NK-92 treated with Interleukin-12 subunit alpha and Interleukin-12 subunit beta, amount 100 ng/mL, for 24 hours (cell line): ENCODE measurements around the gene CCDC158.
"Not testable (repeated sequence)": the region's sequence is repeated elsewhere in the genome, so short reads cannot be mapped to it uniquely, and the experiment has no call there.

Experiments
- DNase-seq: peaks from one replicate; lab custom pipeline; 2025; lab: John Stamatoyannopoulos, UW

CCDC158 gene

GRCh38 chr4:76365636-76366035 is 55.3 kb downstream of the CCDC158 start:
- DNase-seq: no peak

GRCh38 chr4:76364763-76365162 is 56.2 kb downstream of the CCDC158 start:
- DNase-seq: no peak

- no peak for DNase-seq
Measured at GRCh38 chr4:76363556-76364290, 57.2 kb downstream of the CCDC158 start.

GRCh38 chr4:76361689-76362412 is 59.1 kb downstream of the CCDC158 start:
- no peak for DNase-seq

- DNase-seq: not testable (repeated sequence)
Measured at GRCh38 chr4:76359881-76360466, 61.0 kb downstream of the CCDC158 start.

GRCh38 chr4:76357981-76358380 is 63.0 kb downstream of the CCDC158 start:
- no peak for DNase-seq

- peak; percentile 42 for DNase-seq
Measured at GRCh38 chr4:76354517-76355473, 66.1 kb downstream of the CCDC158 start.

GRCh38 chr4:76342803-76343202 is 78.1 kb downstream of the CCDC158 start:
- no peak for DNase-seq

- no peak for DNase-seq
Measured at GRCh38 chr4:76342191-76342590, 78.8 kb downstream of the CCDC158 start.

GRCh38 chr4:76341063-76341462 is 79.9 kb downstream of the CCDC158 start:
- no peak for DNase-seq

- DNase-seq: no peak
Measured at GRCh38 chr4:76339364-76339763, 81.6 kb downstream of the CCDC158 start.

- DNase-seq: no peak
Measured at GRCh38 chr4:76334885-76335284, 86.1 kb downstream of the CCDC158 start.

GRCh38 chr4:76326515-76326914 is 94.4 kb downstream of the CCDC158 start:
- DNase-seq: no peak

- DNase-seq: no peak
Measured at GRCh38 chr4:76325072-76325471, 95.9 kb downstream of the CCDC158 start.

GRCh38 chr4:76322236-76322635 is 98.7 kb downstream of the CCDC158 start:
- DNase-seq: no peak

- DNase-seq: no peak
Measured at GRCh38 chr4:76316131-76316530, 104.8 kb downstream of the CCDC158 start.

- DNase-seq: no peak
Measured at GRCh38 chr4:76315267-76315918, 105.5 kb downstream of the CCDC158 start.

- DNase-seq: no peak
Measured at GRCh38 chr4:76313547-76313946, 107.4 kb downstream of the CCDC158 start.

- DNase-seq: no peak
Measured at GRCh38 chr4:76312457-76312856, 108.5 kb downstream of the CCDC158 start.

- DNase-seq: no peak
Measured at GRCh38 chr4:76311896-76312331, 109.0 kb downstream of the CCDC158 start.

GRCh38 chr4:76310683-76311082 is 110.3 kb downstream of the CCDC158 start:
- DNase-seq: no peak
